ENCODE measurements around the gene ZNF714.

ZNF714 gene

GRCh38 chr19:21147540-21147939 lies 65.5 kb downstream of the ZNF714 start:
- no peak overlapping the region for H3K27ac ChIP-seq (ENCODE audit: insufficient read depth, low read length, poor library complexity, severe bottlenecking)
- peaks cover 5% of the 10 kb centered on the region for H3K4me1 ChIP-seq (ENCODE audit: control insufficient read depth, insufficient read depth, low read length, poor library complexity, severe bottlenecking)

GRCh38 chr19:21148681-21149080 lies 66.7 kb downstream of the ZNF714 start:
- H3K36me3 ChIP-seq (ENCODE audit: control insufficient read depth, insufficient read depth, low read length), result peaks cover 24% of the 10 kb centered on the region

More at GRCh38 chr19:21147540-21147939, 65.5 kb downstream of the ZNF714 start:
- Histone ChIP-seq H3K9me3 (ENCODE audit: control insufficient read depth, low read length) (no peaks in the 10 kb centered on the region), H3K27me3 (replicated peaks; ENCODE audit: control insufficient read depth, insufficient read depth, low read length, poor library complexity, severe bottlenecking) (no peaks in the 10 kb centered on the region), H3K36me3 (ENCODE audit: control insufficient read depth, insufficient read depth, low read length) (peaks cover 24% of the 10 kb centered on the region), H3K4me3 (ENCODE audit: insufficient read depth, low read depth, low read length, poor library complexity, severe bottlenecking) (no peak overlapping the region)
- no peak for DNase-seq

GRCh38 chr19:21149877-21150276 lies 67.9 kb downstream of the ZNF714 start:
- peaks cover 24% of the 10 kb centered on the region for H3K36me3 ChIP-seq (ENCODE audit: control insufficient read depth, insufficient read depth, low read length)

More at GRCh38 chr19:21148681-21149080, 66.7 kb downstream of the ZNF714 start:
- H3K4me1 ChIP-seq (ENCODE audit: control insufficient read depth, insufficient read depth, low read length, poor library complexity, severe bottlenecking), result no peaks in the 10 kb centered on the region
- no peak for DNase-seq
- no peaks in the 10 kb centered on the region for H3K9me3 ChIP-seq (ENCODE audit: control insufficient read depth, low read length)
- no peak overlapping the region for H3K4me3 ChIP-seq (ENCODE audit: insufficient read depth, low read depth, low read length, poor library complexity, severe bottlenecking)
- no peaks in the 10 kb centered on the region for H3K27me3 ChIP-seq (replicated peaks; ENCODE audit: control insufficient read depth, insufficient read depth, low read length, poor library complexity, severe bottlenecking)
- H3K27ac ChIP-seq (ENCODE audit: insufficient read depth, low read length, poor library complexity, severe bottlenecking), result no peak overlapping the region

GRCh38 chr19:21151460-21151859 lies 69.5 kb downstream of the ZNF714 start:
- no peak for DNase-seq
- Histone ChIP-seq H3K27me3 (replicated peaks; ENCODE audit: control insufficient read depth, insufficient read depth, low read length, poor library complexity, severe bottlenecking) (no peaks in the 10 kb centered on the region), H3K4me3 (ENCODE audit: insufficient read depth, low read depth, low read length, poor library complexity, severe bottlenecking) (no peak overlapping the region), H3K9me3 (ENCODE audit: control insufficient read depth, low read length) (no peaks in the 10 kb centered on the region), H3K4me1 (ENCODE audit: control insufficient read depth, insufficient read depth, low read length, poor library complexity, severe bottlenecking) (no peaks in the 10 kb centered on the region), H3K36me3 (ENCODE audit: control insufficient read depth, insufficient read depth, low read length) (peaks cover 22% of the 10 kb centered on the region), H3K27ac (ENCODE audit: insufficient read depth, low read length, poor library complexity, severe bottlenecking) (no peak overlapping the region)

More at GRCh38 chr19:21149877-21150276, 67.9 kb downstream of the ZNF714 start:
- no peaks in the 10 kb centered on the region for H3K27me3 ChIP-seq (replicated peaks; ENCODE audit: control insufficient read depth, insufficient read depth, low read length, poor library complexity, severe bottlenecking)
- no peak overlapping the region for H3K27ac ChIP-seq (ENCODE audit: insufficient read depth, low read length, poor library complexity, severe bottlenecking)
- DNase-seq, result no peak
- no peaks in the 10 kb centered on the region for H3K4me1 ChIP-seq (ENCODE audit: control insufficient read depth, insufficient read depth, low read length, poor library complexity, severe bottlenecking)
- H3K4me3 ChIP-seq (ENCODE audit: insufficient read depth, low read depth, low read length, poor library complexity, severe bottlenecking), result no peak overlapping the region
- H3K9me3 ChIP-seq (ENCODE audit: control insufficient read depth, low read length), result no peaks in the 10 kb centered on the region

GRCh38 chr19:21158523-21159135 lies 76.6 kb downstream of the ZNF714 start:
- H3K4me3 ChIP-seq (ENCODE audit: insufficient read depth, low read depth, low read length, poor library complexity, severe bottlenecking), result no peak overlapping the region
- H3K27me3 ChIP-seq (replicated peaks; ENCODE audit: control insufficient read depth, insufficient read depth, low read length, poor library complexity, severe bottlenecking), result no peaks in the 10 kb centered on the region
- H3K9me3 ChIP-seq (ENCODE audit: control insufficient read depth, low read length), result no peaks in the 10 kb centered on the region
- peaks cover 21% of the 10 kb centered on the region for H3K36me3 ChIP-seq (ENCODE audit: control insufficient read depth, insufficient read depth, low read length)
- no peaks in the 10 kb centered on the region for H3K4me1 ChIP-seq (ENCODE audit: control insufficient read depth, insufficient read depth, low read length, poor library complexity, severe bottlenecking)
- no peak for DNase-seq
- H3K27ac ChIP-seq (ENCODE audit: insufficient read depth, low read length, poor library complexity, severe bottlenecking), result no peak overlapping the region

GRCh38 chr19:21164541-21164940 lies 82.5 kb downstream of the ZNF714 start:
- DNase-seq, result no peak
- H3K4me1 ChIP-seq (ENCODE audit: control insufficient read depth, insufficient read depth, low read length, poor library complexity, severe bottlenecking), result no peaks in the 10 kb centered on the region
- peaks cover 30% of the 10 kb centered on the region for H3K36me3 ChIP-seq (ENCODE audit: control insufficient read depth, insufficient read depth, low read length)
- H3K9me3 ChIP-seq (ENCODE audit: control insufficient read depth, low read length), result no peaks in the 10 kb centered on the region
- no peak overlapping the region for H3K27ac ChIP-seq (ENCODE audit: insufficient read depth, low read length, poor library complexity, severe bottlenecking)
- H3K4me3 ChIP-seq (ENCODE audit: insufficient read depth, low read depth, low read length, poor library complexity, severe bottlenecking), result no peak overlapping the region
- H3K27me3 ChIP-seq (replicated peaks; ENCODE audit: control insufficient read depth, insufficient read depth, low read length, poor library complexity, severe bottlenecking), result no peaks in the 10 kb centered on the region

- Histone ChIP-seq H3K9me3 (ENCODE audit: control insufficient read depth, low read length) (no peaks in the 10 kb centered on the region), H3K27ac (ENCODE audit: insufficient read depth, low read length, poor library complexity, severe bottlenecking) (no peak overlapping the region), H3K27me3 (replicated peaks; ENCODE audit: control insufficient read depth, insufficient read depth, low read length, poor library complexity, severe bottlenecking) (no peaks in the 10 kb centered on the region), H3K4me1 (ENCODE audit: control insufficient read depth, insufficient read depth, low read length, poor library complexity, severe bottlenecking) (no peaks in the 10 kb centered on the region), H3K4me3 (ENCODE audit: insufficient read depth, low read depth, low read length, poor library complexity, severe bottlenecking) (no peak overlapping the region), H3K36me3 (ENCODE audit: control insufficient read depth, insufficient read depth, low read length) (peaks cover 32% of the 10 kb centered on the region)
- DNase-seq, result no peak
These were observed 84.4 kb downstream of the ZNF714 start for GRCh38 chr19:21166436-21166835.
